ENCODE data around the gene CTDP1. TPM values are rescaled to one million over a fixed set of nuclear protein-coding genes. Genes with fewer than 3 reads are reported as not detected.

CTDP1 gene
- total RNA-seq, 4 donors from 2014 or later = 16.7 to 25.3 (median 21.6) TPM

GRCh38 chr18:79779021-79779699 is 99.6 kb downstream of the CTDP1 start:
- no peak overlapping the region for H3K27ac ChIP-seq
- 64 to 73% methylated on average over 13 to 16 of the region's 29 CpGs for WGBS, 2 donors (ENCODE audit: low coverage in 1 of 2)
- no peak overlapping the region for H3K4me3 ChIP-seq
- no peaks in the 10 kb centered on the region for H3K36me3 ChIP-seq
- no peak for TF ChIP-seq CTCF (IDR thresholded peaks at IDR 0.05)
- no peak for TF ChIP-seq POLR2AphosphoS5 (IDR thresholded peaks at IDR 0.05)
- TF ChIP-seq POLR2A (IDR thresholded peaks at IDR 0.05) = no peak
- TF ChIP-seq EP300 (IDR thresholded peaks at IDR 0.05) = no peak
- no peaks in the 10 kb centered on the region for H3K9me3 ChIP-seq
- no peak for ATAC-seq
- H3K27me3 ChIP-seq = peaks cover 82% of the 10 kb centered on the region
- H3K4me1 ChIP-seq = no peaks in the 10 kb centered on the region

- 80 to 93% methylated on average over 2 to 9 of the region's 18 CpGs for WGBS, 2 donors (ENCODE audit: low coverage in 1 of 2)
- H3K9me3 ChIP-seq = no peaks in the 10 kb centered on the region
- no peak for ATAC-seq
Observed at GRCh38 chr18:79779700-79780190, 100.1 kb downstream of the CTDP1 start.

GRCh38 chr18:79780547-79780946 is 100.9 kb downstream of the CTDP1 start:
- no peak overlapping the region for H3K4me3 ChIP-seq
- TF ChIP-seq CTCF (IDR thresholded peaks at IDR 0.05) (no peak), EP300 (IDR thresholded peaks at IDR 0.05) (no peak), POLR2AphosphoS5 (IDR thresholded peaks at IDR 0.05) (no peak), POLR2A (IDR thresholded peaks at IDR 0.05) (no peak)
- no peak overlapping the region for H3K27ac ChIP-seq
- H3K4me1 ChIP-seq = no peaks in the 10 kb centered on the region
- no peak for ATAC-seq
- H3K9me3 ChIP-seq = no peaks in the 10 kb centered on the region
- no peaks in the 10 kb centered on the region for H3K36me3 ChIP-seq
- 86% methylated on average over 4 to 5 of the region's 8 CpGs for WGBS, 2 donors (ENCODE audit: low coverage in 1 of 2)
- H3K27me3 ChIP-seq = peaks cover 82% of the 10 kb centered on the region

More at GRCh38 chr18:79779700-79780190, 100.1 kb downstream of the CTDP1 start:
- peaks cover 82% of the 10 kb centered on the region for H3K27me3 ChIP-seq
- TF ChIP-seq EP300 (IDR thresholded peaks at IDR 0.05) (no peak), CTCF (IDR thresholded peaks at IDR 0.05) (no peak), POLR2AphosphoS5 (IDR thresholded peaks at IDR 0.05) (no peak), POLR2A (IDR thresholded peaks at IDR 0.05) (no peak)
- no peak overlapping the region for H3K4me3 ChIP-seq
- H3K27ac ChIP-seq = no peak overlapping the region
- no peaks in the 10 kb centered on the region for H3K36me3 ChIP-seq
- no peaks in the 10 kb centered on the region for H3K4me1 ChIP-seq

GRCh38 chr18:79781331-79781941 is 101.8 kb downstream of the CTDP1 start:
- TF ChIP-seq CTCF (IDR thresholded peaks at IDR 0.05) = no peak
- no peak for TF ChIP-seq EP300 (IDR thresholded peaks at IDR 0.05)
- no peak for TF ChIP-seq POLR2AphosphoS5 (IDR thresholded peaks at IDR 0.05)
- no peak for TF ChIP-seq POLR2A (IDR thresholded peaks at IDR 0.05)
- ATAC-seq = no peak
- Histone ChIP-seq H3K9me3 (no peaks in the 10 kb centered on the region), H3K36me3 (no peaks in the 10 kb centered on the region), H3K27ac (no peak overlapping the region), H3K4me1 (no peaks in the 10 kb centered on the region), H3K4me3 (no peak overlapping the region), H3K27me3 (peaks cover 82% of the 10 kb centered on the region)
- WGBS, 2 donors (ENCODE audit: low coverage in 1 of 2) = 76 to 86% methylated on average over 1 to 3 of the region's 17 CpGs

Data from gastroesophageal sphincter (tissue), 4 donors.